Psoas muscle (tissue), 8 donors: ENCODE data around the gene CHCHD6. TPM values are rescaled to one million over a fixed set of nuclear protein-coding genes. Genes with fewer than 3 reads are reported as not detected.

ENCODE experiments used
- ATAC-seq, 4 donors: fragments of 200-7000 bp; cut with Tn5 transposase; one replicate each; pipeline ENCODE4 v1.9.1; 2020; ENCODE audit warnings: moderate library complexity in 3 of 4, mild to moderate bottlenecking in 2 of 4
- DNase-seq, 2 donors: peaks; one replicate each; pipeline ENCODE4 v3.0.0-alpha.2; 2020
- H3K27ac ChIP-seq: fragments of 200-600 bp; one replicate; pipeline ENCODE4 v1.8.0; 2022
- H3K27me3 ChIP-seq, 3 donors: fragments of 200-600 bp in 1 of 3; one replicate each; pipeline versions ENCODE4 v1.6.1 to v1.8.0; 2013 to 2022; ENCODE audit warnings: low read length in 2 of 3, mild to moderate bottlenecking in 2 of 3, moderate library complexity in 1 of 3; ENCODE audit not compliant: insufficient read depth in 3 of 3
- H3K36me3 ChIP-seq, 2 donors: fragments of 200-600 bp in 1 of 2; one replicate each; pipeline versions ENCODE4 v1.6.1 to v1.8.0; 2013 to 2022; ENCODE audit warnings: low read depth in 1 of 2, mild to moderate bottlenecking in 1 of 2, moderate library complexity in 1 of 2; ENCODE audit not compliant: insufficient read depth in 1 of 2
- H3K4me1 ChIP-seq: fragments of 200-600 bp; one replicate; pipeline ENCODE4 v1.8.0; 2022
- H3K4me3 ChIP-seq: fragments of 200-600 bp; one replicate; pipeline ENCODE4 v1.8.0; 2022; ENCODE audit warnings: mild to moderate bottlenecking
- H3K9me3 ChIP-seq: fragments of 200-600 bp; one replicate; pipeline ENCODE4 v1.8.0; 2022
- WGBS, 3 donors: extraction: QIAGEN DNeasy Blood & Tissue Kit; methylation state at CpG; one replicate each; pipeline versions ENCODE4 v1.1.6 to v1.1.7; 2013; 5-methylcytosine and 5-hydroxymethylcytosine counted together
- intact Hi-C, 2 donors: fragments of 100-400 bp; cut with DNase I; formaldehyde crosslinking; loops; one replicate each; pipeline versions ENCODE4 v1.11.0 to v1.14.2; 2022
- polyA plus RNA-seq, 3 donors: library from polyadenylated mRNA; stranded (reverse); fragments of 200-250 nt; gene quantifications; one replicate each; pipeline ENCODE4 v1.2.3, GENCODE V29; 2013
- total RNA-seq, 4 donors: library from RNA; stranded (reverse); fragmentation: NEBNext Ultra II Directional in 2 of 4; extraction: Animal tissue kit (Norgen Biotek cat#: 25700) in 2 of 4; gene quantifications; one replicate each; pipeline versions ENCODE4 v1.2.1 to v1.2.4, GENCODE V29; 2021 to 2023
- TF ChIP-seq, protein P1 (sequence below): fragments of 200-600 bp; IDR thresholded peaks from one replicate; pipeline ENCODE4 v1.8.0; 2022; ENCODE audit warnings: antibody characterized with exemption
- donor health status: healthy with polysubstance abuse.
- donor health status: DM: no; HTN: no; CAD: no; lungs with moderate emphysema.
- donor health status: Bipolar disorder and iron deficiency.
- donor health status: healthy.
- donor health status: DM: yes; HTN: yes; CAD: no.
- donor health status: DM: no; HTN: no; CAD: no.
- donor health status: DM: no; HTN: no; CAD: no.
- donor health status: DM: yes; HTN: yes; CAD: no.

The CHCHD6 gene
- total and polyA plus RNA-seq, 7 donors: 2.4 to 13.8 (median 3.5) TPM

DNA sequence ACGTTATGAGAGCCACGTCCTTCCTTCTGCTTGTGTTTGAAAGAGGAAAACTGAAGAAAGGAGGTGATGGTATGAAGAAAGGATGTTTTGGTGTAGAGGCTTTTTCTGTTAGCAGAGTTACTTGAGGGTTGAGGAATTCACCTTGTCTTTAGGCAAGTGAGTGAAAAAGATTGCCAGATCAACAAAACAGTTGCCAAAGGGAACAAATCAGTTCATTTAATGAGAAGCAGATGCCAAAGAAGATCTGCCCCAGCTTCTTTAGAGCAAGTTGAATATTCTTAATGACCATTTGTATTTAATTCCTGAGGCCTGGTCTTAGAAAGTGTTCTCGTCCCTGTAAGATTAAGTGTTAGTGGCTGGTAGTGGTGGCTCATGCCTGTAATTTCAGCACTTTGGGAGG is 2.6 kb downstream of the CHCHD6 start:
- ATAC-seq: no peak

GRCh38 chr3:126711121-126711760 is 7.2 kb downstream of the CHCHD6 start:
- H3K36me3 ChIP-seq: no peaks in the 10 kb centered on the region
- ATAC-seq (no peak), DNase-seq (no peak)
- H3K4me1 ChIP-seq: no peaks in the 10 kb centered on the region
- WGBS, 3 donors: 90 to 92% (median 92%) methylated on average over 8 of the region's 8 CpGs
- H3K27me3 ChIP-seq: no peaks in the 10 kb centered on the region
- intact Hi-C loops: no loop called here
- no peak overlapping the region for H3K4me3 ChIP-seq
- TF ChIP-seq, protein P1, sequence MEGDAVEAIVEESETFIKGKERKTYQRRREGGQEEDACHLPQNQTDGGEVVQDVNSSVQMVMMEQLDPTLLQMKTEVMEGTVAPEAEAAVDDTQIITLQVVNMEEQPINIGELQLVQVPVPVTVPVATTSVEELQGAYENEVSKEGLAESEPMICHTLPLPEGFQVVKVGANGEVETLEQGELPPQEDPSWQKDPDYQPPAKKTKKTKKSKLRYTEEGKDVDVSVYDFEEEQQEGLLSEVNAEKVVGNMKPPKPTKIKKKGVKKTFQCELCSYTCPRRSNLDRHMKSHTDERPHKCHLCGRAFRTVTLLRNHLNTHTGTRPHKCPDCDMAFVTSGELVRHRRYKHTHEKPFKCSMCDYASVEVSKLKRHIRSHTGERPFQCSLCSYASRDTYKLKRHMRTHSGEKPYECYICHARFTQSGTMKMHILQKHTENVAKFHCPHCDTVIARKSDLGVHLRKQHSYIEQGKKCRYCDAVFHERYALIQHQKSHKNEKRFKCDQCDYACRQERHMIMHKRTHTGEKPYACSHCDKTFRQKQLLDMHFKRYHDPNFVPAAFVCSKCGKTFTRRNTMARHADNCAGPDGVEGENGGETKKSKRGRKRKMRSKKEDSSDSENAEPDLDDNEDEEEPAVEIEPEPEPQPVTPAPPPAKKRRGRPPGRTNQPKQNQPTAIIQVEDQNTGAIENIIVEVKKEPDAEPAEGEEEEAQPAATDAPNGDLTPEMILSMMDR: no peak
- H3K27ac ChIP-seq: no peak overlapping the region
- no peaks in the 10 kb centered on the region for H3K9me3 ChIP-seq

More for the DNA sequence above, 2.6 kb downstream of the CHCHD6 start:
- peaks cover 10% of the 10 kb centered on the region for H3K4me1 ChIP-seq
- no peaks in the 10 kb centered on the region for H3K9me3 ChIP-seq
- TF ChIP-seq, protein P1: no peak
- H3K27me3 ChIP-seq: no peaks in the 10 kb centered on the region
- H3K36me3 ChIP-seq: no peaks in the 10 kb centered on the region
- no peak for DNase-seq
- H3K27ac ChIP-seq: no peak overlapping the region
- 86 to 89% (median 88%) methylated on average over 3 of the region's 3 CpGs for WGBS, 3 donors
- H3K4me3 ChIP-seq: no peak overlapping the region
- intact Hi-C loops: no loop called here

GRCh38 chr3:126713199-126713598 is 9.2 kb downstream of the CHCHD6 start:
- WGBS, 3 donors: 95 to 96% (median 96%) methylated on average over 7 of the region's 7 CpGs
- intact Hi-C loops: no loop called here
- DNase-seq: no peak
- Histone ChIP-seq H3K27me3 (no peaks in the 10 kb centered on the region), H3K36me3 (no peaks in the 10 kb centered on the region), H3K27ac (no peak overlapping the region), H3K4me3 (no peak overlapping the region), H3K4me1 (no peaks in the 10 kb centered on the region), H3K9me3 (no peaks in the 10 kb centered on the region)
- ATAC-seq: no peak
- TF ChIP-seq, protein P1: no peak

- no peak for DNase-seq
- 92% methylated on average over 14 of the region's 14 CpGs for WGBS, 3 donors
- TF ChIP-seq, protein P1: no peak
These were observed 10.3 kb downstream of the CHCHD6 start for GRCh38 chr3:126714276-126714900.

DNA sequence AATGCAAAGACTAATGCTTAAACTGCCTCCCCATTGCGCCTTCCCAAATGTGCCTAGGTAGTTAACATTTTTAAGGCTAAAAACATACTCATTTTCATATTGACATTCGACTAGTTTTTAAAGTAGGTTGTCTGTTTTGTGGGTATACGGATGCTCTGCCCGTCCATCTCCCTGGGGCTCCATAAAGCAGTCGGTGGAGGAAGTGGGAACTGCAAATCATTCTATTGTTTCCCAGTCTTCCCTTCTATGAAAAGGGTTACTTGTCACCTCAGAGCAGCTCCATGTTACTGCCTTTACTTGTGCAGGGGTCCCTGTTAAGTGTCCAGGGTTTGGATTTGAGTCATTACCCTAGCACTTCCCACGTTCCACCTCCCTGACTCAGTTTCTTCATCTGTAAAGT is 10.9 kb downstream of the CHCHD6 start:
- Histone ChIP-seq H3K9me3 (no peaks in the 10 kb centered on the region), H3K36me3 (no peaks in the 10 kb centered on the region), H3K27me3 (no peaks in the 10 kb centered on the region), H3K27ac (no peak overlapping the region), H3K4me3 (no peak overlapping the region), H3K4me1 (no peaks in the 10 kb centered on the region)
- no peak for DNase-seq
- 74 to 75% (median 75%) methylated on average over 6 of the region's 6 CpGs for WGBS, 3 donors
- TF ChIP-seq, protein P1: no peak
- ATAC-seq: no peak
- intact Hi-C loops: no loop called here

More at GRCh38 chr3:126714276-126714900, 10.3 kb downstream of the CHCHD6 start:
- no peak for ATAC-seq
- Histone ChIP-seq H3K36me3 (no peaks in the 10 kb centered on the region), H3K9me3 (no peaks in the 10 kb centered on the region), H3K4me1 (no peaks in the 10 kb centered on the region), H3K4me3 (no peak overlapping the region), H3K27me3 (no peaks in the 10 kb centered on the region), H3K27ac (no peak overlapping the region)
- intact Hi-C loops: no loop called here
